GM12801 (cell line): ENCODE results near the gene USP47.

Experiments used
- TF ChIP-seq, protein P1 (sequence below): IDR thresholded peaks from one replicate; pipeline ENCODE4 v1.5.1; 2011; ENCODE audit warnings: control low read depth; ENCODE audit not compliant: insufficient read length; ENCODE audit errors: extremely low read depth

The USP47 gene

DNA sequence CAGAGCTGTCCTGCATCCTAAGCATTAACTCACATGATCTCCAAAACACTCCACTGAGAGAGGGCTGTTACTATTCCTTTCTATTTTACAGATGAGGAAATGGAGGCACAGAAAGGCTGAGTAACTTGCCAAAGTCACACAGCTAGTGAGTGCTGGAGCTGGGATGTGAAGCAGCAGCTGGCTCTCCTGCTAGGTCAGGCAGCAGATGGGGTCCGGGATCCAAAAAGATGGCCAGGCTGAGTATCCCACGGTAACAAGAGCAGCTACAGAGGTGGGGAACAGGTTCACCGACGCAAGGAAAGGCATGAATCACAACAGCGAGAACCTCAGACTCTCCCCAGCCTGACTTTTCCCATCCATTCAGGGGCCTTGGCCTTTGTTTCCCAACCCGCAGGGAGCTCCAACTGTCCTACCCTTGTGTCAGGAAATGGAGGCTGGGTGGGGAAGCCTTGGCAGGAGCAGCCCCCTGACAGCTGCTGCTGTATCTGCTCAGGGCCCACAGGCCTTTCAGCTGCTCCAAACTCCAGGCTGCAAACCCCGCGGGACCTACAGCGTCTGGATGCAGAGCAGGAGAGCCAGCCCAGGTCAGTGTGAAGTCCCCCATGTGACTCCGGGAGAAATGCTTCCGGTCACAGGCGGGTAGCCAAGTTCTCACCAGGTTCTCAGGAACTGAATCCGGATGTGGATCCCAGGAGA lies 137.2 kb downstream of the USP47 start:
- TF ChIP-seq, protein P1, sequence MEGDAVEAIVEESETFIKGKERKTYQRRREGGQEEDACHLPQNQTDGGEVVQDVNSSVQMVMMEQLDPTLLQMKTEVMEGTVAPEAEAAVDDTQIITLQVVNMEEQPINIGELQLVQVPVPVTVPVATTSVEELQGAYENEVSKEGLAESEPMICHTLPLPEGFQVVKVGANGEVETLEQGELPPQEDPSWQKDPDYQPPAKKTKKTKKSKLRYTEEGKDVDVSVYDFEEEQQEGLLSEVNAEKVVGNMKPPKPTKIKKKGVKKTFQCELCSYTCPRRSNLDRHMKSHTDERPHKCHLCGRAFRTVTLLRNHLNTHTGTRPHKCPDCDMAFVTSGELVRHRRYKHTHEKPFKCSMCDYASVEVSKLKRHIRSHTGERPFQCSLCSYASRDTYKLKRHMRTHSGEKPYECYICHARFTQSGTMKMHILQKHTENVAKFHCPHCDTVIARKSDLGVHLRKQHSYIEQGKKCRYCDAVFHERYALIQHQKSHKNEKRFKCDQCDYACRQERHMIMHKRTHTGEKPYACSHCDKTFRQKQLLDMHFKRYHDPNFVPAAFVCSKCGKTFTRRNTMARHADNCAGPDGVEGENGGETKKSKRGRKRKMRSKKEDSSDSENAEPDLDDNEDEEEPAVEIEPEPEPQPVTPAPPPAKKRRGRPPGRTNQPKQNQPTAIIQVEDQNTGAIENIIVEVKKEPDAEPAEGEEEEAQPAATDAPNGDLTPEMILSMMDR, result no peak

DNA sequence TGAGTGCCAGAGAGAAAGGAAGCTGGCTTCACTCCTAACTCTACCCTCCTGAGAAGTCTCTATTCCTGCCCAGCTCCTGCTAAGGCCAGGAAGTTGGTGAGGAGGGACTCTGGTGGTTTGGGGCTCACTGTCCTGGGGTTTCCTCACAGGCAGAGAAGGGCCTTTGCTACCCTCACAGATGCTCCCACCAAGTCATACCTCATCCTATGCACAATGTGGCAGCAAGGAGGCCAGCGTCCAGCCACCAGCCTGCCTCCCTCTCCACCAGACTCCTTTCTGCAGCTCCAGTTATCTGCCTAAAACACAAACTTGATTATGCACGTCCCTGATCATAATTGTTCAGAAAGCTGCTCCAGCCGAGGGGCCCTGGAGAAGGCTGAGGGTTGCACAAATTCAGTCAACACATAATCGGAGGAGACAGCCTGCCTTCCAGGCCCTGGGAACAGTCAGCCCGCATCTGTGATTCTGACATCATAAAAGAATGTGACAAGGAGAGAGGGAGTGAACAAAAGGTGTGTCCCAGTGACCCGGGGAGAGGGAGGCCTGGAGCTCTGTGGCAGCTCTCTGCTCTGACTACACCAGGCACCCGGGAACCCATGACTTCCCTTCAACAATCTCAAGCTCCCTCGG lies 137.8 kb downstream of the USP47 start:
- TF ChIP-seq, protein P1, result no peak

- TF ChIP-seq, protein P1, result no peak
Measured at GRCh38 chr11:11980200-11980599, 138.4 kb downstream of the USP47 start.

- TF ChIP-seq, protein P1, result no peak
Measured at GRCh38 chr11:11980841-11981308, 139.1 kb downstream of the USP47 start.

- TF ChIP-seq, protein P1, result no peak
Measured at GRCh38 chr11:11981364-11981763, 139.6 kb downstream of the USP47 start.

DNA sequence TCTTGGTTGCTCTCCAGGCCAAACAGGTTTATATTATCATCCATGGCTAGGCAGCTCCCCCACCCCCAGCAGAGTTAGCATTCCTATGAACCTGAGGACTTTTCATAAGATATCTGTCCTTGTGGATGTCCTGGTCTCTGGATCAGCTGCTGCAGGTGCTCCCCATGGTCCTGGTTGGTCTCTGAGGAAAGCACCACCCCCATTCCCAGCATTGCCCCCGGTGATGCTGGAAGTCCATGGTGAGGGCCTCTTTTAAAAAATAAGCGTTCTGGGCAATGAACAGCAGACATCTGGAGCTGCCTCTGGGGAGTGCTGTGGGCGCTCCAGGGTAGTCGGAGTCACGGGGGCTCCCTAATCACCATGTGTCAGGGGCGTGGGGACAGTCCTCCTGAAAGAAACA lies 140.1 kb downstream of the USP47 start:
- TF ChIP-seq, protein P1, result no peak

- TF ChIP-seq, protein P1, result no peak
Measured at GRCh38 chr11:11982461-11982860, 140.7 kb downstream of the USP47 start.
